ENCODE results near the gene C20orf144. TPM values are rescaled to one million over a fixed set of nuclear protein-coding genes. Genes with fewer than 3 reads are reported as not detected.

The C20orf144 gene
- total and polyA plus RNA-seq, 9 of the 15 experiments (the other 6 are each of a cell fraction or from before 2014, with no cell fraction given): 0.04 to 0.23 (median 0.11) TPM; not detected in 2

DNA sequence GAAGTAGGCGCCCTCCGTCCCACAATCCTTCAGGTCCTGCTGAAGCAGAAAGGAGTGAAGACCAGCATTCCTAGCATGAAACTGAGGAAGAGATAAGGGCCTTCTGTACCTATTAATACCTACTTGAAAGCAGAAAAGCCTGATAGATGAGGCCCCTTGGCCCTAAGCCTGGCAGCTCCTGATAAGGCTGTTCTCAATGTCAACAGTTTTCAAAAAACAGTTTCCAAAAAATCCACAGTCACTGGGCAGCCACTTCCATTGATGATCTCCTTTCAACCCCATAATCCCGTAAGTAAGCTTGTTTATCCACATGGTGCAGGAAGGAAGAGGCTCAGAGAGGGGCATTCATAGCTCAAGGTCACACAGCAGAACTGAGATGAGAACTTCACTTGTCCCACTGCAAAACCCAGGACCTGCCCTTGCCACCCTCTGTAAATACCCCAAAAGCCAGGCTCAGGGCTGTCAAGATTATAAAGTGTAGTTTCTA is 26.9 kb downstream of the C20orf144 start (continued):
- TF ChIP-seq SMARCE1 (IDR thresholded peaks at IDR 0.05) (peak; percentile 85), NFRKB (IDR thresholded peaks at IDR 0.05; ENCODE audit: low read depth) (no peak), ZNF644 (tag; IDR thresholded peaks at IDR 0.05; ENCODE audit: low read depth) (no peak), GABPB1 (CRISPR knock-in tag; IDR thresholded peaks at IDR 0.05) (no peak), SRF (CRISPR knock-in tag; IDR thresholded peaks at IDR 0.05) (no peak; a peak in 1 of 4 replicates), TCF7L2 (IDR thresholded peaks at IDR 0.05; ENCODE audit: low read depth, low read length) (no peak), EHMT2 (IDR thresholded peaks at IDR 0.05) (no peak), HNRNPK (IDR thresholded peaks at IDR 0.05; ENCODE audit: low read depth, low read length, poor library complexity, severe bottlenecking) (no peak), MAFK (IDR thresholded peaks at IDR 0.05; ENCODE audit: low read length) (no peak), FOXA1 (IDR thresholded peaks at IDR 0.05; ENCODE audit: borderline replicate concordance) (no peak), POLR2A (conservative IDR thresholded peaks at IDR 0.05) (no peak), KAT8 (IDR thresholded peaks at IDR 0.05; ENCODE audit: low read depth) (no peak)
- TF ChIP-seq, protein P1, sequence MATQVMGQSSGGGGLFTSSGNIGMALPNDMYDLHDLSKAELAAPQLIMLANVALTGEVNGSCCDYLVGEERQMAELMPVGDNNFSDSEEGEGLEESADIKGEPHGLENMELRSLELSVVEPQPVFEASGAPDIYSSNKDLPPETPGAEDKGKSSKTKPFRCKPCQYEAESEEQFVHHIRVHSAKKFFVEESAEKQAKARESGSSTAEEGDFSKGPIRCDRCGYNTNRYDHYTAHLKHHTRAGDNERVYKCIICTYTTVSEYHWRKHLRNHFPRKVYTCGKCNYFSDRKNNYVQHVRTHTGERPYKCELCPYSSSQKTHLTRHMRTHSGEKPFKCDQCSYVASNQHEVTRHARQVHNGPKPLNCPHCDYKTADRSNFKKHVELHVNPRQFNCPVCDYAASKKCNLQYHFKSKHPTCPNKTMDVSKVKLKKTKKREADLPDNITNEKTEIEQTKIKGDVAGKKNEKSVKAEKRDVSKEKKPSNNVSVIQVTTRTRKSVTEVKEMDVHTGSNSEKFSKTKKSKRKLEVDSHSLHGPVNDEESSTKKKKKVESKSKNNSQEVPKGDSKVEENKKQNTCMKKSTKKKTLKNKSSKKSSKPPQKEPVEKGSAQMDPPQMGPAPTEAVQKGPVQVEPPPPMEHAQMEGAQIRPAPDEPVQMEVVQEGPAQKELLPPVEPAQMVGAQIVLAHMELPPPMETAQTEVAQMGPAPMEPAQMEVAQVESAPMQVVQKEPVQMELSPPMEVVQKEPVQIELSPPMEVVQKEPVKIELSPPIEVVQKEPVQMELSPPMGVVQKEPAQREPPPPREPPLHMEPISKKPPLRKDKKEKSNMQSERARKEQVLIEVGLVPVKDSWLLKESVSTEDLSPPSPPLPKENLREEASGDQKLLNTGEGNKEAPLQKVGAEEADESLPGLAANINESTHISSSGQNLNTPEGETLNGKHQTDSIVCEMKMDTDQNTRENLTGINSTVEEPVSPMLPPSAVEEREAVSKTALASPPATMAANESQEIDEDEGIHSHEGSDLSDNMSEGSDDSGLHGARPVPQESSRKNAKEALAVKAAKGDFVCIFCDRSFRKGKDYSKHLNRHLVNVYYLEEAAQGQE (IDR thresholded peaks at IDR 0.05; ENCODE audit: borderline replicate concordance): no peak
- TF ChIP-seq, protein P1 (CRISPR knock-in tag; IDR thresholded peaks at IDR 0.05; ENCODE audit: low read depth): no peak
- TF ChIP-seq, protein P2, sequence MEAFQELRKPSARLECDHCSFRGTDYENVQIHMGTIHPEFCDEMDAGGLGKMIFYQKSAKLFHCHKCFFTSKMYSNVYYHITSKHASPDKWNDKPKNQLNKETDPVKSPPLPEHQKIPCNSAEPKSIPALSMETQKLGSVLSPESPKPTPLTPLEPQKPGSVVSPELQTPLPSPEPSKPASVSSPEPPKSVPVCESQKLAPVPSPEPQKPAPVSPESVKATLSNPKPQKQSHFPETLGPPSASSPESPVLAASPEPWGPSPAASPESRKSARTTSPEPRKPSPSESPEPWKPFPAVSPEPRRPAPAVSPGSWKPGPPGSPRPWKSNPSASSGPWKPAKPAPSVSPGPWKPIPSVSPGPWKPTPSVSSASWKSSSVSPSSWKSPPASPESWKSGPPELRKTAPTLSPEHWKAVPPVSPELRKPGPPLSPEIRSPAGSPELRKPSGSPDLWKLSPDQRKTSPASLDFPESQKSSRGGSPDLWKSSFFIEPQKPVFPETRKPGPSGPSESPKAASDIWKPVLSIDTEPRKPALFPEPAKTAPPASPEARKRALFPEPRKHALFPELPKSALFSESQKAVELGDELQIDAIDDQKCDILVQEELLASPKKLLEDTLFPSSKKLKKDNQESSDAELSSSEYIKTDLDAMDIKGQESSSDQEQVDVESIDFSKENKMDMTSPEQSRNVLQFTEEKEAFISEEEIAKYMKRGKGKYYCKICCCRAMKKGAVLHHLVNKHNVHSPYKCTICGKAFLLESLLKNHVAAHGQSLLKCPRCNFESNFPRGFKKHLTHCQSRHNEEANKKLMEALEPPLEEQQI (IDR thresholded peaks at IDR 0.05): no peak
- TF ChIP-seq, protein P3, sequence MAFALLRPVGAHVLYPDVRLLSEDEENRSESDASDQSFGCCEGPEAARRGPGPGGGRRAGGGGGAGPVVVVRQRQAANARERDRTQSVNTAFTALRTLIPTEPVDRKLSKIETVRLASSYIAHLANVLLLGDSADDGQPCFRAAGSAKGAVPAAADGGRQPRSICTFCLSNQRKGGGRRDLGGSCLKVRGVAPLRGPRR (CRISPR knock-in tag; IDR thresholded peaks at IDR 0.05): no peak

All from K562 (cell line).